Thoracic aorta (tissue), 2 donors: ENCODE measurements around the gene SNN. TPM values are rescaled to one million over a fixed set of nuclear protein-coding genes. Genes with fewer than 3 reads are reported as not detected.

Source experiments
- ATAC-seq: fragments of 150-250 bp; one replicate; pipeline ENCODE4 v1.8.0; 2017; ENCODE audit warnings: low read depth; ENCODE audit not compliant: insufficient number of reproducible peaks, low FRiP score
- DNase-seq: peaks from one replicate; pipeline ENCODE4 v3.0.0-alpha.2; 2020; ENCODE audit warnings: low spot score
- H3K27ac ChIP-seq, 2 donors: fragments of 200-600 bp; sonication (generic); 1 replicate in 1 of 2; 2 replicates in 1 of 2; pipeline ENCODE4 v1.5.1; 2016; ENCODE audit warnings: mild to moderate bottlenecking in 2 of 2, moderate library complexity in 2 of 2
- H3K27me3 ChIP-seq: fragments of 200-600 bp; sonication (generic); replicated peaks from 2 replicates; pipeline ENCODE4 v1.6.0; 2016; ENCODE audit warnings: mild to moderate bottlenecking; ENCODE audit not compliant: insufficient read depth
- H3K36me3 ChIP-seq: fragments of 200-600 bp; sonication (generic); one replicate; pipeline ENCODE4 v1.5.1; 2016
- H3K4me1 ChIP-seq, 2 donors: fragments of 200-600 bp; sonication (generic); 1 replicate in 1 of 2; 2 replicates in 1 of 2; pipeline versions ENCODE4 v1.5.1 to v1.6.0; 2016; ENCODE audit warnings: low read depth in 2 of 2, mild to moderate bottlenecking in 1 of 2; ENCODE audit not compliant: control insufficient read depth in 1 of 2
- H3K4me3 ChIP-seq: fragments of 200-600 bp; sonication (generic); 2 replicates; pipeline ENCODE4 v1.5.1; 2016; ENCODE audit warnings: mild to moderate bottlenecking
- H3K9me3 ChIP-seq: fragments of 200-600 bp; sonication (generic); 2 replicates; pipeline ENCODE4 v1.5.1; 2016
- CTCF ChIP-seq: fragments of 200-600 bp; sonication (generic); IDR thresholded peaks from one replicate; pipeline ENCODE4 v1.5.1; 2019; ENCODE audit warnings: antibody characterized with exemption
- total RNA-seq, 2 donors: library from RNA; depleted of rRNA; stranded (reverse); fragments of >200 nt; gene quantifications; one replicate each; pipeline versions ENCODE4 v1.1.0 to v1.2.3, GENCODE V29; 2016

SNN gene
- total RNA-seq, 2 donors from 2014 or later, result 14.6 to 21.4 TPM

- Histone ChIP-seq H3K27ac (no peak overlapping the region), H3K4me1 (peaks cover 5 to 7% of the 10 kb centered on the region in 2 donors), H3K9me3 (no peaks in the 10 kb centered on the region), H3K27me3 (no peaks in the 10 kb centered on the region), H3K36me3 (no peaks in the 10 kb centered on the region), H3K4me3 (no peak overlapping the region)
- no peak for DNase-seq
- TF ChIP-seq CTCF, result no peak
- ATAC-seq, result no peak
Observed at GRCh38 chr16:11627292-11627663, 41.0 kb upstream of the SNN start.

- DNase-seq (no peak), ATAC-seq (no peak)
- Histone ChIP-seq H3K27me3 (no peaks in the 10 kb centered on the region), H3K4me3 (no peak overlapping the region), H3K27ac (no peak overlapping the region), H3K9me3 (no peaks in the 10 kb centered on the region), H3K36me3 (no peaks in the 10 kb centered on the region), H3K4me1 (peaks cover 9 to 10% of the 10 kb centered on the region in 2 donors)
- no peak for TF ChIP-seq CTCF
Observed at GRCh38 chr16:11627822-11628457, 40.3 kb upstream of the SNN start.

GRCh38 chr16:11629071-11630030 is 38.9 kb upstream of the SNN start:
- Histone ChIP-seq H3K4me3 (no peak overlapping the region), H3K27ac (peak overlapping the region in 1 of 2 donors; percentile 23), H3K36me3 (no peaks in the 10 kb centered on the region), H3K27me3 (no peaks in the 10 kb centered on the region), H3K9me3 (no peaks in the 10 kb centered on the region), H3K4me1 (peaks cover 11 to 15% of the 10 kb centered on the region in 2 donors)
- DNase-seq (no peak), ATAC-seq (no peak)
- no peak for TF ChIP-seq CTCF

GRCh38 chr16:11630046-11630767 is 38.0 kb upstream of the SNN start:
- no peaks in the 10 kb centered on the region for H3K9me3 ChIP-seq
- H3K4me1 ChIP-seq, result peaks cover 11 to 15% of the 10 kb centered on the region in 2 donors
- peak overlapping the region in 1 of 2 donors; percentile 23 for H3K27ac ChIP-seq
- DNase-seq (no peak), ATAC-seq (no peak)
- H3K27me3 ChIP-seq, result no peaks in the 10 kb centered on the region
- TF ChIP-seq CTCF, result no peak
- no peaks in the 10 kb centered on the region for H3K36me3 ChIP-seq
- H3K4me3 ChIP-seq, result no peak overlapping the region

GRCh38 chr16:11630768-11631056 is 37.5 kb upstream of the SNN start:
- Histone ChIP-seq H3K36me3 (no peaks in the 10 kb centered on the region), H3K4me1 (peaks cover 11 to 15% of the 10 kb centered on the region in 2 donors), H3K9me3 (no peaks in the 10 kb centered on the region), H3K27me3 (no peaks in the 10 kb centered on the region), H3K27ac (no peak overlapping the region), H3K4me3 (no peak overlapping the region)
- DNase-seq (no peak), ATAC-seq (no peak)
- TF ChIP-seq CTCF, result no peak
